Neural progenitor cell (in vitro differentiated cells): ENCODE data around the gene FAM3C. TPM values are rescaled to one million over a fixed set of nuclear protein-coding genes. Genes with fewer than 3 reads are reported as not detected.

Source experiments
- DNase-seq: peaks from one replicate; pipeline ENCODE4 v3.0.0-alpha.2; 2016; ENCODE audit warnings: low spot score
- H2AFZ ChIP-seq: fragments of 200-600 bp; sonication (generic); replicated peaks from 2 replicates; pipeline ENCODE4 v1.6.1; 2016; ENCODE audit warnings: antibody characterized with exemption
- H3F3A ChIP-seq: fragments of 200-600 bp; sonication (generic); 2 replicates; pipeline ENCODE4 v1.6.1; 2016; ENCODE audit warnings: antibody characterized with exemption, low read depth
- H3K27ac ChIP-seq: fragments of 200-600 bp; sonication (generic); 2 replicates; pipeline ENCODE4 v1.5.1; 2016; ENCODE audit warnings: mild to moderate bottlenecking
- H3K27me3 ChIP-seq: fragments of 200-600 bp; sonication (generic); 2 replicates; pipeline ENCODE4 v1.6.1; 2016; ENCODE audit warnings: mild to moderate bottlenecking, moderate library complexity
- H3K36me3 ChIP-seq: fragments of 200-600 bp; sonication (generic); 2 replicates; pipeline ENCODE4 v1.5.1; 2016
- H3K4me1 ChIP-seq: fragments of 200-600 bp; sonication (generic); 2 replicates; pipeline ENCODE4 v1.6.1; 2016; ENCODE audit warnings: mixed run types
- H3K4me2 ChIP-seq: fragments of 200-600 bp; sonication (generic); 2 replicates; pipeline ENCODE4 v1.6.1; 2016
- H3K4me3 ChIP-seq: fragments of 200-600 bp; sonication (generic); 2 replicates; pipeline ENCODE4 v1.5.1; 2016
- H3K79me2 ChIP-seq: fragments of 200-600 bp; sonication (generic); 2 replicates; pipeline ENCODE4 v1.6.1; 2016; ENCODE audit warnings: low read depth
- H3K9ac ChIP-seq: fragments of 200-600 bp; sonication (generic); 2 replicates; pipeline ENCODE4 v1.6.1; 2016
- H3K9me3 ChIP-seq: fragments of 200-600 bp; sonication (generic); 2 replicates; pipeline ENCODE4 v1.5.1; 2016; ENCODE audit warnings: low read depth
- H4K20me1 ChIP-seq: fragments of 200-600 bp; sonication (generic); 2 replicates; pipeline ENCODE4 v1.6.1; 2016; ENCODE audit warnings: low read depth
- H3K27ac Mint-ChIP-seq: 3 replicates; pipeline ENCODE4 v1.8.0; 2021; ENCODE audit warnings: mixed read lengths
- H3K27me3 Mint-ChIP-seq: 2 replicates; pipeline ENCODE4 v1.8.0; 2022; ENCODE audit warnings: low read depth, mild to moderate bottlenecking, inconsistent platforms, moderate library complexity, mixed read lengths; ENCODE audit not compliant: insufficient read depth
- H3K36me3 Mint-ChIP-seq: 3 replicates; pipeline ENCODE4 v1.8.0; 2021; ENCODE audit warnings: mixed read lengths
- H3K4me1 Mint-ChIP-seq: 3 replicates; pipeline ENCODE4 v1.8.0; 2021; ENCODE audit warnings: mixed read lengths
- H3K4me3 Mint-ChIP-seq: 3 replicates; pipeline ENCODE4 v1.8.0; 2021; ENCODE audit warnings: mild to moderate bottlenecking, moderate library complexity, mixed read lengths
- H3K9me3 Mint-ChIP-seq: 3 replicates; pipeline ENCODE4 v1.8.0; 2020; ENCODE audit warnings: mixed read lengths
- EZH2 ChIP-seq: fragments of 200-600 bp; sonication (generic); IDR thresholded peaks from 2 replicates; pipeline ENCODE4 v1.6.1; 2017; ENCODE audit warnings: antibody characterized with exemption, mild to moderate bottlenecking, moderate library complexity
- EZH2phosphoT487 ChIP-seq: fragments of 200-600 bp; sonication (generic); IDR thresholded peaks from 2 replicates; pipeline ENCODE4 v1.6.1; 2017; ENCODE audit warnings: antibody characterized with exemption
- total RNA-seq: library from RNA; depleted of rRNA; stranded (reverse); fragments of >200 nt; gene quantifications from 2 replicates; pipeline ENCODE4 v1.2.3, GENCODE V29; 2015; ENCODE audit warnings: low replicate concordance
- TF ChIP-seq, protein P1 (sequence below): fragments of 200-600 bp; sonication (generic); IDR thresholded peaks from 2 replicates; pipeline ENCODE4 v1.5.1; 2017; ENCODE audit warnings: antibody characterized with exemption, mild to moderate bottlenecking

The FAM3C gene
- total RNA-seq, 1 donor from 2014 or later: 96.7 TPM

DNA sequence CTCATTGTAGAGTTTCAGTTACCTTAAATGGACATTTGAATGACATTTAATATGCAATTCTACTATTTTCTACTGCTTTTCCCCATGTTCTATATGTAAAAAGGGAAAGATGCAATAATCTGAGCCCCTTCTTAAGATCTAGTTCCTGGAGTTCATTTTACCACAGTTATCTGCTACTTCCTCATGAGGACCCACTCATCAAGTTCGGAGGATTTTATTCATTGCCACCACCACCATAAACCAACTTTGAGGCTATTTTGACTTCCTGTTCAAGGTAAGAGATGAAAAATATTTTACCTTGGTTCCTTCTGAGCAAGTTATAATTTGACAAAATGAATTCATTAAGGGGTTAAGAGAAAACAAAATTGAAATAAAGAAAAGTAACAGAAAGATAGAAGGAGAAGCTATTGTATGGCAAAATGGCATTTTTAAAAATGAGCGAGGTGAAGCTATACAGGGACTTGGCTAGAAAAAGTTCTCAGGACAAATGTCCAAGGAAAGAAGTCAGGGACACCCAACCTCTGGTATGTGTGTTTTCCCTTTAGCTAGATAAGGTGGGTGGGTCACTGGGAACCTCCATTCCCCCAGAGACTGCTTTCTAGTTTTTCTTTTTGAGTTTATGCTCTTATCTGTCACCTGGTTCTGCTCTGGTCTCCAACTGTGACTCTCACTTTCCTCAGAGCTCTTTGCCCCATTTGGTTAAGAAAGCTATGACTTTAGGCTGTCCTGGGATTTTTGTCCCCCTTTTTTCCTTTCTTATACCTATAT, 14.9 kb upstream of the FAM3C start:
- H2AFZ ChIP-seq: no peak overlapping the region
- H3K27me3 Mint-ChIP-seq: no peaks in the 10 kb centered on the region
- peaks cover 5% of the 10 kb centered on the region for H3F3A ChIP-seq
- H3K9me3 Mint-ChIP-seq: no peaks in the 10 kb centered on the region
- no peak overlapping the region for H3K27ac Mint-ChIP-seq
- H3K36me3 ChIP-seq: no peaks in the 10 kb centered on the region
- DNase-seq: no peak
- no peaks in the 10 kb centered on the region for H4K20me1 ChIP-seq
- H3K27ac ChIP-seq: no peak overlapping the region
- TF ChIP-seq EZH2 (no peak), EZH2phosphoT487 (no peak)
- TF ChIP-seq, protein P1, sequence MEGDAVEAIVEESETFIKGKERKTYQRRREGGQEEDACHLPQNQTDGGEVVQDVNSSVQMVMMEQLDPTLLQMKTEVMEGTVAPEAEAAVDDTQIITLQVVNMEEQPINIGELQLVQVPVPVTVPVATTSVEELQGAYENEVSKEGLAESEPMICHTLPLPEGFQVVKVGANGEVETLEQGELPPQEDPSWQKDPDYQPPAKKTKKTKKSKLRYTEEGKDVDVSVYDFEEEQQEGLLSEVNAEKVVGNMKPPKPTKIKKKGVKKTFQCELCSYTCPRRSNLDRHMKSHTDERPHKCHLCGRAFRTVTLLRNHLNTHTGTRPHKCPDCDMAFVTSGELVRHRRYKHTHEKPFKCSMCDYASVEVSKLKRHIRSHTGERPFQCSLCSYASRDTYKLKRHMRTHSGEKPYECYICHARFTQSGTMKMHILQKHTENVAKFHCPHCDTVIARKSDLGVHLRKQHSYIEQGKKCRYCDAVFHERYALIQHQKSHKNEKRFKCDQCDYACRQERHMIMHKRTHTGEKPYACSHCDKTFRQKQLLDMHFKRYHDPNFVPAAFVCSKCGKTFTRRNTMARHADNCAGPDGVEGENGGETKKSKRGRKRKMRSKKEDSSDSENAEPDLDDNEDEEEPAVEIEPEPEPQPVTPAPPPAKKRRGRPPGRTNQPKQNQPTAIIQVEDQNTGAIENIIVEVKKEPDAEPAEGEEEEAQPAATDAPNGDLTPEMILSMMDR: no peak
- no peak overlapping the region for H3K4me3 ChIP-seq
- H3K4me2 ChIP-seq: no peak overlapping the region
- no peak overlapping the region for H3K9ac ChIP-seq
- H3K9me3 ChIP-seq: no peaks in the 10 kb centered on the region
- no peaks in the 10 kb centered on the region for H3K79me2 ChIP-seq
- no peak overlapping the region for H3K4me3 Mint-ChIP-seq
- H3K36me3 Mint-ChIP-seq: no peaks in the 10 kb centered on the region
- no peaks in the 10 kb centered on the region for H3K27me3 ChIP-seq
- H3K4me1 Mint-ChIP-seq: peaks cover 2% of the 10 kb centered on the region
- peaks cover 14% of the 10 kb centered on the region for H3K4me1 ChIP-seq

DNA sequence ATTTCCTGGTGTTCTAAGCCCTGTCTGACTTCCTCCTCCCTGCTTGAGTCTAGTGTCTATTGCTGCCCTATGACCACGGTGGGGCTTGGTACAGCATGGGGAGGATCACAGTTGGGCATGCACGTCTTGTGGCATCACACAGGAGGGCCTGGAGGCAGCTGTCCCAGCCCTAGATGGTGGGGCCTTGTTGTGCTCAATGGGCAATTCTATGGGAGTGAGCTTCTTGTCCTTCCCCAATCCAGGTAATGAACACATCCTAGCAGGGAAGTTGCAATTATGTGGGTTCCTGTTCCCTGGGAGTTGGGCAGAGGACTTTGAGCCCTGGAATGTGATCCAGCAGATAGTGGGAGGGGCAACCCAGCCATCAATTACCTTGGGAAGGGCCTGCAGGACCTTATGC, 10.8 kb upstream of the FAM3C start:
- Histone ChIP-seq H3K27ac (no peak overlapping the region), H3K4me3 (no peak overlapping the region), H3K79me2 (no peaks in the 10 kb centered on the region), H3K4me1 (peaks cover 17% of the 10 kb centered on the region), H4K20me1 (no peaks in the 10 kb centered on the region), H3F3A (peaks cover 9% of the 10 kb centered on the region), H2AFZ (no peak overlapping the region), H3K4me2 (no peak overlapping the region), H3K36me3 (no peaks in the 10 kb centered on the region), H3K9ac (no peak overlapping the region), H3K9me3 (no peaks in the 10 kb centered on the region), H3K27me3 (no peaks in the 10 kb centered on the region)
- H3K4me1 Mint-ChIP-seq: peaks cover 2% of the 10 kb centered on the region
- no peaks in the 10 kb centered on the region for H3K27me3 Mint-ChIP-seq
- no peak overlapping the region for H3K4me3 Mint-ChIP-seq
- DNase-seq: no peak
- no peaks in the 10 kb centered on the region for H3K36me3 Mint-ChIP-seq
- no peak for TF ChIP-seq EZH2
- no peak for TF ChIP-seq EZH2phosphoT487
- TF ChIP-seq, protein P1: no peak
- H3K9me3 Mint-ChIP-seq: no peaks in the 10 kb centered on the region
- no peak overlapping the region for H3K27ac Mint-ChIP-seq

DNA sequence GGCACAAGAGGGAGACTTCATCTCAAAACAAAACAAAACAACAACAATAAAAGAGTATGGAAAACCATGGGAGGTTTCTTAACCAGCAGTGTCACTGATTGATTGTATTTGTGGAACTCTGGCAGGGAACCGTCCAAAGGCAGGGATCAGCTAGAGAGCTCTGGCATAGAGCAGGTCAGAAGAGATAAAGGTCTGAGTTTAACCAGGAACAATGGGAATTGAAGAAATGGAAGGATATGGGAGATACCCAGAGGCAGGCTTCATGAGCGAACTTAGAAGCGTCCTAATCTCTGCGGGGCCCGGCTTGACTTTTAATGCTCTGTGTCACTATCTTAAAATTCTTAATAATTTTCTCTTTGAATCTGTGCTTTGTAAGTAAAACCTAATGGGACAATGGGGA, 10.4 kb upstream of the FAM3C start:
- H3K4me1 Mint-ChIP-seq: peaks cover 2% of the 10 kb centered on the region
- TF ChIP-seq EZH2phosphoT487 (no peak), EZH2 (no peak)
- TF ChIP-seq, protein P1: no peak
- no peak overlapping the region for H3K4me2 ChIP-seq

More for the DNA sequence above, 10.4 kb upstream of the FAM3C start:
- H3K27me3 Mint-ChIP-seq: no peaks in the 10 kb centered on the region
- Histone ChIP-seq H3K27ac (no peak overlapping the region), H3K4me3 (no peak overlapping the region), H2AFZ (no peak overlapping the region), H3K4me1 (peaks cover 13% of the 10 kb centered on the region), H3F3A (peaks cover 9% of the 10 kb centered on the region), H4K20me1 (no peaks in the 10 kb centered on the region), H3K9me3 (no peaks in the 10 kb centered on the region), H3K36me3 (no peaks in the 10 kb centered on the region), H3K79me2 (no peaks in the 10 kb centered on the region), H3K9ac (no peak overlapping the region), H3K27me3 (no peaks in the 10 kb centered on the region)
- no peaks in the 10 kb centered on the region for H3K36me3 Mint-ChIP-seq
- H3K27ac Mint-ChIP-seq: no peak overlapping the region
- H3K9me3 Mint-ChIP-seq: no peaks in the 10 kb centered on the region
- no peak for DNase-seq
- no peak overlapping the region for H3K4me3 Mint-ChIP-seq
